GM19099 (cell line): ENCODE measurements around the gene POLH.

Experiments
- POLR2A ChIP-seq: IDR thresholded peaks from 3 replicates; pipeline ENCODE4 v1.6.1; 2011; ENCODE audit warnings: low read depth; ENCODE audit not compliant: insufficient read length; ENCODE audit errors: extremely low read depth

Gene POLH

GRCh38 chr6:43604174-43604573 lies 28.2 kb downstream of the POLH start:
- no peak for TF ChIP-seq POLR2A

GRCh38 chr6:43606019-43606418 lies 30.0 kb downstream of the POLH start:
- no peak for TF ChIP-seq POLR2A

GRCh38 chr6:43608310-43608763 lies 32.4 kb downstream of the POLH start:
- TF ChIP-seq POLR2A: no peak

GRCh38 chr6:43608807-43609206 lies 32.8 kb downstream of the POLH start:
- no peak for TF ChIP-seq POLR2A

- no peak for TF ChIP-seq POLR2A
Measured at GRCh38 chr6:43609402-43609801, 33.4 kb downstream of the POLH start.

GRCh38 chr6:43610431-43610830 lies 34.4 kb downstream of the POLH start:
- TF ChIP-seq POLR2A: no peak

- TF ChIP-seq POLR2A: no peak
Measured at GRCh38 chr6:43613721-43614395, 37.9 kb downstream of the POLH start.

- TF ChIP-seq POLR2A: no peak
Measured at GRCh38 chr6:43614396-43614730, 38.4 kb downstream of the POLH start.

- no peak for TF ChIP-seq POLR2A
Measured at GRCh38 chr6:43616725-43617472, 40.9 kb downstream of the POLH start.

GRCh38 chr6:43621078-43621835 lies 45.3 kb downstream of the POLH start:
- TF ChIP-seq POLR2A: no peak

- TF ChIP-seq POLR2A: no peak
Measured at GRCh38 chr6:43621836-43622180, 45.8 kb downstream of the POLH start.

- no peak for TF ChIP-seq POLR2A
Measured at GRCh38 chr6:43622541-43622940, 46.6 kb downstream of the POLH start.

- TF ChIP-seq POLR2A: no peak
Measured at GRCh38 chr6:43623880-43624785, 48.1 kb downstream of the POLH start.

- no peak for TF ChIP-seq POLR2A
Measured at GRCh38 chr6:43624786-43625288, 48.9 kb downstream of the POLH start.
